GM21423 (cell line): ENCODE measurements around the gene OCSTAMP.

Source experiments
- ATAC-seq: cut with Tn5 transposase; IDR thresholded peaks from one replicate; pipeline ENCODE4 v1.9.1; 2021; ENCODE audit warnings: mild to moderate bottlenecking, moderate library complexity; ENCODE audit not compliant: unreplicated experiment

Gene OCSTAMP

DNA sequence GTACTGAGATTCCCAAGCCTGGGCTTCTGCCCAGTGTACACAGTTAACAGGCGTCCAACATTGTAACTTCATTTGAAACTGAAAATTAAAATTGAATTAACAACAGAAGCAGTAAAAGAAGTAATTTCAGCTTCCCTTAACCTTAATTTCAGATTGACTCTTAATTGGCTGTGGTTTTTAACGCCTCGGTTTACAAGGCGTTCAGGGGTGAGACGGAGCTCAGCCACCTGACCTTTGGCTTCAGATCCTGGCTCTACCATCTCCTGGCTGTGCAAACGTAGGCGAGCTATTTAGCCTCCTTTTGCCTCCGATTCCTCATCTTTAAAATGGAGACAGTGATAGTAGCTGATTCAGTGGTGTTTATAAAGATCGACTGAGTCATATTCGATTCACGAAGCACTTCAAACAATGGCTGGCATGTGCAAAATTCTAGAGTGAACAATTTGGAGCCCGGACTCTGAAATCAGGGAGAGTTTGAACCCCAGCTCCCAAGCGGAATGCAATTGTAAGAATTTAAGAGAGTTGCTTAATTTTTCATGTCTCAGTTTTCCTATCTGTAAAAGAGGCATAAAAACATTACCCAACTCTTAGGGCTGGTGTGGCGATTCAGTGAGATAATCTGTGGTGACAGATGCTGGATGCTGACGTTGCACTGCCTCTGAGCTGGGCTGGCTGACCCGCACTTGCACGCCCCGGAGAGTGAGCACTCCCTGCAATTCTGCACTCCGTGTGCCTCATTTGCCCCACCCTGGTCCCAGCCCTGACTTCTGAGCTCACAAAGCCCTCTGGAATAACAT is 23.5 kb upstream of the OCSTAMP start:
- no peak for ATAC-seq

DNA sequence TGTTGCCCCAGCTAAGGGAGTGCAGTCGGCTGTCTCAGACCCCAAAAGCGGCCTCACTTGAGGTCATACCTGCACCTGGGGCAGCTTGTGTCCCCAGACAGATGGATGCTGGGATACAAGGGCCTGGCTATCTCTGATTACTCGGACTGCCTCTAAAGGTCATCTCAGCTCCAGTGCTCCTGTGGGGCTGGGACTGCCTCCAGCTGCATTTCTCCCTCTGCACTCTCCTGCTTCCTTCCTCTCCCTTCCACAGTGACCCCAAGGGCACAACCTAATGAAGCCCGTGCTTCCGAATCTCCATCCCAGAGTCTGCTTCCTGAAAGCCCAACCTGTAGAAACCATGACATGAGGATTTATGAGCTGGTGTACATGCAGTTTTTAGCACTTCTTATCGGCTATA is 22.8 kb upstream of the OCSTAMP start:
- no peak for ATAC-seq

DNA sequence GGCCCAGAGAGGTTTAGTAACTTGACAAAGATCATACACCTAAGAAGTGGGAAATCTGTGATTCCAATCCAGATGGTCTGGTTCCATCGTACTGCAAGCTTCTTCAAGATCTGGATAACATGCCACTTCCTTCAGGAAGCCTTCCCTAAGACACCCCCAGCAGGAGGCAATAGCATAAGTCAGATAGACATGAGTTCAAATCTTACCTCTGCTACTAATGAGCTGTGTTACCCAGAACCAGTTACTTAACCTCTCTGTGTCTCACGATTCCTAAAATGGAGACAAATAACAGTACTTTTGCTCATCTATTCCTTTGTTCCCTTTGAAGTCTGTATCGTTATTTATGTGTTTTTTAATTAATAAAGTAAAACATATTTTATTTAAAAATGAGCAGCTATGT is 22.3 kb upstream of the OCSTAMP start:
- no peak for ATAC-seq

DNA sequence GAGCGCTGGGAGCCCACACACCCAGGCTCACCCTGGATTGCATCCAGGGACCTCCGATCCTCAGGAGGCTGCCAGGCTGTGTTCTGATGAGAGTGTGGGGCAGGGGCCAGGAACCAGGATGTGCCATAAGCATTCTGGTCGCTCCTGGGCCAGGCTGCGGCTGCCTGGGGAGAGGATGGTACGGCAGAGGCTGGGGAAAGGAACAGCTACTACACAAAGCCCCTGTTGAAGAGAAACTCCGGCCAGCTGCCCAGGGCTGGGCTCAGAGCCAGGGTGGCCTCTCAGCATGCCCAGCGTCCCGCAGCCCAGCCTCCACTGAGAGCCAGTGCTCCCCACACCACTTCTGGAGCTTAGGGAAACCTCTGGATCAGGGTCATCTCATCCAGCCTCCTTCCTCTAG is 21.7 kb upstream of the OCSTAMP start:
- no peak for ATAC-seq

DNA sequence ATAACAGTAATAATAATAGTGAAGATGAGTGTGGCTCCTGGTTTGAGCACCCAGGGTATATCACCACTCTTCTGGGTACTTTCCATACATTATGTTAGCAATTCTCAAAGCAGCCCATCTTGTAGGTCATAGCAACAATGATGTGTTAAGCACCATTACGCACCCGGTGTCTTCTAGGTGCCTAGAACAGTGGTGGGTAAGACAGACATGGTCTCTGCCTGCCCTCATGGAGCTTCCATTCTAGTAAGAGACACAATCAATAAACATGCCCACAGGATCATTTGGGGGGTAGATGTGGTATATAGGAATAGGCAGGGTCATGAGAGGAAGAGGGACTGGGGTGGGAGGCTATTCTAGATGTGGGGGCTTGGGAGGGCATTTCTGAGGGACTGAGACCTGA is 21.0 kb upstream of the OCSTAMP start:
- ATAC-seq, result no peak

DNA sequence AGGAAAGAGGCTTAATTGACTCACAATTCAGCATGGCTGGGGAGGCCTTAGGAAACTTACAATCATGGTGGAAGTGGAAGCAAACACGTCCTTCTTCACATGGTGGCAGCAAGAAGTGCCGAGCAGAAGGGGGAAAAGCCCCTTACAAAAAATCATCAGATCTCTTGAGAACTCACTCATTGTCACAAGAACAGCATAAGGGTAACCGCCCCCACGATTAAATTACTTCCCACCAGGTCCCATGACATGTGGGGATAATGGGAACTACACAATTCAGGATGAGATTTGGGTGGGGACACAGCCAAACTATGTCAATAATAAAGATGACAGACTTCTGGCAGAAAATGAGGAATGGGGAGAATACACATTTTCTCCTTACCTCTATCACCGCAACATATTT is 20.5 kb upstream of the OCSTAMP start:
- ATAC-seq, result no peak

DNA sequence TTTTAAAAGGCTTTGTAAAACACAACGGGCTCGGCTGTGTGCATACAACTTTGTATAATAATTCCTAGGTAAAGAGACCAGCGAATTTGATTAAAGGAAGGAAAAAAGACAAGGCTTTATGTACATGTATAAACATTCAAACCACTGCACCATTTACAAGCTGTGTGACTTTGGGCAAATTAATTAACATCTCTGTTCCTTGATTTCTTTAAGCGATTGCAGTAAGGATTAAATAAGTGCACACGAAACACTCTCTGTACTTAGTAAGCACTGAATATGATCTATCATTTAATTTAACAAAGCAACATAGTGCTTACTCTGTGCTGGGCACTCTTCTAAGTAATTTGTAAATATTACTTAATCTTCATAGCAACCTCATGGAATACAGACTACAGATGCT is 19.5 kb upstream of the OCSTAMP start:
- ATAC-seq, result no peak

DNA sequence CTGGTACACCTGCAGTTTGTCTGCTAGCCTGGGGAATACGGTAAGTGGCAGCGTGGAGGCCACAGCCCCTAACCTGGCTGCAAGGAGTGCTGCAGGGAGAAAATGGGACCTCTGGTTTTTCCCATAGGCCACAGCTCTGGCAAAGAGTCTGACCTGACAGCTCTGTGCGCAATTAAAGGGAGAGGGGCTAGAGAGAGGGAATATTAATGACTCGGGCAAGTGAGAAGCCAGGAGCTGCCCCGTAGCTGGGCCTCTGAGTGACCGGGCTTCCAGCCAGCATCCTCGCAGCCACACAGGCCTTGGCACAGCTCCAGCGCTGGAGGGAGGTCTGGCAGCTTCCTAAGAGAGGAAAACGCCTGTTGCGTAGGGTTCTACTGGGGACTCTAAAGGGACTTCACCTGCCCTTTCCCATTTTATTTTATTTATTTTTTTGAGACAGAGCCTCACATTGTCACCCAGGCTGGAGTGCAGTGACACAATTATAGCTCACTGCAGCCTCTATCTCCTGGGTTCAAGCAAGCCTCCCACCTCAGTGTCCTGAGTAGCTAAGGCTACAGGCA is 18.2 kb upstream of the OCSTAMP start:
- ATAC-seq, result no peak

DNA sequence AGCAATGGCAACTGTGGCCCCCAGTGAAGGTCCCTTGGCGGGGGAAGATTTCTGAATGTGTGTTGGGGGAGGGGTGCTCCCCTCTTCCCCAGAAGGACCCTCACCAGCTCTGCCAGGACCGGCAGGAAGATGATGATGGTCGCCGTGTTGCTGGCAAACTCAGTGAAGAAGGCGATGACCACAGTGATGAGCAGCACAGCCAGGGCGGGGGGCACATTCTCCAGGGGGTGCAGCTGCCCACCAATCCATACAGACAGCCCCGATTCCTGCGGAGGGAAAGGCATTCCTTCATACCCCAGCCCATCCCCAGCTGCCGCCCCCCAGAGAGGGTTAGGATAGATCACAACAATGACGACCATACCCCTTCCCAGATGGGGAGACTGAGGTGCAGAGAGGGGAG is 15.7 kb upstream of the OCSTAMP start:
- no peak for ATAC-seq

DNA sequence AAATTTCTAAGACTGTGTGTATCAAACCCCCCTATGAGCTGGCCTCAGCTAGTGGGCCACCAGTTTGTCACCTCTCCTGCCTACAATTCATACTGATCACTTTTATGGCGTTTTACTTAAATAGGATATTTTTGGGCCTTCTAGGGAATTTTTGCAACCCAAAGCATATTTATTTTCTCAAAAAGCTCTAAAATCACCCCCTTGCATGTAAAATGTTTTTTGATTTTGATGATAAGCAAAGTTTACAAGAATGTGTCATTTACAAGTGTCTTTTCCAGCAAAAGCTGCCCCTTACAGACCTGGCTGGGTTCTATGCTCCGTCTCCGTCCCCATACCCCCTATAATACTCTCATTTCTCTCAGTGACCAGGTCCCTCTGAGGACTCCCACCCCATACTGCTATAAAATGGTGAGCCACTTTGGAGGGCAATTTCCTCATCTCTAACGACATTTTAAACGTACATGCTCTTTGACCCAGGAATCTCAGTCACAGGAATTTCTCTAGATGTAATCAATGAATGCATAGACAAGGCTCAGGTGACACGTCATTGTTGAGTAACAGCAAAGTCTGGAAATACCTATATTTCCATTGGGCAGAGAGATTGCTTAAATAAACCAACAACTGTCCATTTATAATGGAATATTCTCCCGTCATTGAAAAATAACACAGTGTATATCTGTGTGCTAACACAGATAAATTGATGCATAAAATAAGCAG is 13.9 kb upstream of the OCSTAMP start:
- ATAC-seq, result no peak

DNA sequence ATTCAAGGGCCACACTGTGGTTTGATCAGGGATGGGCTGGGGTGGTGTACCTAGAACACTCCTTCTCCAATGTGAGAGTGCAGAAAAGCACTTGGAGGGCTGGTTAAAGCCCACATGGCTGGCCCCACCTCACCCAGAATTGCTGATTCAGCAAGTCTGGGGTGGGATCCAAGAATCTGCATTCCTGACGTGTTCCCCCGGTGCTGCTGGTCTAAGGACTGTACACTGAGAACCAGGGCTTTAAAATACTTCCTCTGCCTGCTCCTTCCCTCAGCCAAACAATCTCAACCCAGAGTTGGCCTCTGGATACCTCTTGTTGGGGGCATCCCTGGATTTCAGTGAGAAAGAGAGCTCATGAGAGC is 13.4 kb upstream of the OCSTAMP start:
- ATAC-seq, result no peak

DNA sequence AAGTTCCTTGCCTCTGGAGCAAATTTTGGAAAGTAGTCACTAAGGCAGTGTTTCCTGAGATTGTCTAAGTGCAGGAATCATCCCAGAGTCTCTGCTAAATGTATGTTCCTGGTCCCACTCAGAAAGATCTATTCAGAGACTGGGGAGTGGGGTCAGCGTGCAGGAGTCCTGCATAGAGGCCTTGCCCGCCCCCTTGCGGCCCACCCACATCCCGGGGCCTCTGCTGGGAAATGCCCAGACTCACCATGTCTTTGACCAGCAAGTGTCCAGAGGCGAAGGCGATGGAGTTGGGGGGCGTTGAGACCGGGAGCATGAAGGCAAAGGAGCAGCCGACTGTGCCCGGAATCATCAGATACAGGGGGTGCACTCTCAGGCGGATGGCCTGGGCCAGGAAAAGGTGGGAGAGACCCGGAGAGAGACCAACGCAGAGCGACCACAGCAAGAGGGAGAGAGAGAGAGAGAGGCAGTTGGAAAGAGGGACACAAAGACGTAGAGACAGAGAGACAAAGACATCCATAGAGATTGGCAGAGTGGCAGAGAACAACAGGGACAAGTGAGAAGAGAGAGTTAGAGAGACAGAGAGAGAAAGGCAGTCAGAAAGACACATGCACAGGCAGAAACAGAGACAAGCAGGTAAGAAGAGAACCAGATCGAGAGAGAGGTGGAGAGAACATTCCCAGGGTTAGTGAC is 12.9 kb upstream of the OCSTAMP start:
- ATAC-seq, result no peak

DNA sequence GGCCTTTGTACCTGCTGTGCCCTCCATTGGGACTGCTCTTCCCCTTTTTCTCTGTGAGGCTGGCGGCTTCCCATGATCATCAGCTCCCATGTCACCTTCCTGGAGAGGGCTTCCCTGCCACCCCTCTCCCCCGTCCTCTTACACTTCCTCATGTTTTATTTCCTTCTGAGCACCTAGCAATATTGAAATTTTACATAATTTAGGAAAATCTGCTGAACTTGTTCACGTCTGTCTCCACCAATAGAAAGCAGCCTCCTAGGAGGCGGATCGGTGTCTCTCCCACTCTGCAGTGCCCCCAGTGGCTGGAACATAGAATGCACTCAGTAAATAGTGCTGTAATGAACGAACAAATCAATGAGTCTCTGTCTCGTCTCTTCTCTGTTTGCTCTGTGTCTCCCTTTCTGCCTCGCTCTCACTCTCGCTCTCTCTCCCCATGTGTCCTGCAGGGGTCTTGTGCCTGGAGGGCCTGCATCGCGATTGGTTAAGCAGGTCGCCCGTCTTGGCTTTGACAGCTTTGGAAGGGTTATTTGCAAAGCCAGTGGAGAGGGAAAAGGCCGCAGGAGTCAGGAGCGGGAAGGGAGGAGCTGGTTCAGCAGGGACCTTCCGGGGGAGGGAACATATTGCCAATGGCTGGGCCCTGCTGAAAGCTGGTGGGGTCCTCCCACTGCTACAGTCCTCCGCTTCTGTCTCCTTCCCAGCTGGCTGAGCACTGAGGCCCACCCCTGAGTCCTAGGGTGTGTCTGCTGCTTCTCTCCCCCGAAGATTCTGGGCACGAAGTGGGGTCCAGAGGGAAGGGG is 12.1 kb upstream of the OCSTAMP start:
- no peak for ATAC-seq

DNA sequence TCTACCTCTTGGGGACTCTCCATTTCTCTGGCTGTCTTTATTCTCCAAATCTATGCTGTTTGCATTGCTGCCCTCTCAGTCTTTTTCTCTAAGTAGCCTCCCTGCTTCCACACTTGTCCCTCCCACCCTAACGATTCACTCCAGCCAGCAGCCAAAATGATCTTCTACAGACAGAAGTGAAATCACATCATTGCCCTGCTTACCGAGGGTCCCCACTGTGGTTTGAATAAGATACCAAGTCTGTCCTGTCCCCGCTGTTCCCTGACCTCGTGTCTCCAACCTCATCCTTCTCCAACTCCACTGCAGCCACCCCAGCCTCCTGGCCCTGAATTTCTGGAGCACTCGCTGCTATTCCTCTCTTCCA is 11.5 kb upstream of the OCSTAMP start:
- ATAC-seq, result no peak

DNA sequence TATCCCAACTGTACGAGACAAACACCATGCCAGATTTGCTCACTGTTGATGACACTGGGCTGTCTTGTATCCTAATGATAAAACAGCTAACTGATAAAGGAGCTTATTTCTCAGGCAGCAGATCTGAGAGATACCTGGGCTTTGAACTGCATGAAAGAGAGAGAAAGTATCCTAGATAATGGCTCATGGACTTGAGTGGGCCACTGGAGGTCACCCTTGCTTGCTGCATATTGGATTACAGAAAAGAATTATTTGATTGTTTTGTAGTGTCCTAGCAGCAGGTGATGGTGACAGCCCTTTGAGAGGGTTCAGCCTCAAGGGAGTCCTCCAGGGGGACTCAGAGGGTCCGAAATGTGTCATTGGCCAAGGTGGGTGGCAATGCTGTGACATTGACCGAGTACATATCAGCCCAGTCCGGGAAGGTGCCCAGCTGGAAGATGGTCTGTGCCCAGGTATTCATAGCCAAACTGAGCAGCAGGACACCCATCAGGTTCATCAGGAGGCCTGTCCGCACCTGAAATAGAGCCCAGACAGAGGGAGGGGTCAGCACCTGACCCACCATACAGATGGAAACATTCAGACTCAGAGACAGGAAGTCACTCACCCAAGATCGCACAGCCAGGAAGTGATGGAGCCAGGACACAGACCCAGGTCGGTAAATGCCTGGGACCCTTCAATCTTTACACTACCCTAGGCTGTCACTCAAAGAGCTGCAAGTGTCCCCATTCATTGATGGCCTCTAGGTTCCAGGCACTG is 9.4 kb upstream of the OCSTAMP start:
- ATAC-seq, result no peak

DNA sequence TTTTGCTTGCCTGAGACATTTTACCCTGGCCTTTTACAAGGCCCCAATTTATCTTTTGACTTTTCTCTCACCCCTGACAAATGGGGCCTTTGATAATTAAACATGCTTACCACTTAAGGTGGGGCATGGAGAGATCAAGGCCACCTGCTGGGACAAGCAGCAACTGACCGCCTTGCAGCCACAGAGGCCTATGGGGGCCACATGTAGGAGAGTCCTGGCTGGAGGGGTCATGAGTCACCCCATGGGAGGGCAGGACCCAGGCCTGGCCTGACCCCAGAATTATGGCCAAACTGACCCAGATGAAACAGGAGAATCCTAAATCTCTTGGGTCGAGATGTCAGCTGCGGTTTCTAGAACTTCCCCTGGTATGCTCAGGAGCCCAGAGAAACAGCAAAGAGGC is 8.5 kb upstream of the OCSTAMP start:
- ATAC-seq, result no peak

DNA sequence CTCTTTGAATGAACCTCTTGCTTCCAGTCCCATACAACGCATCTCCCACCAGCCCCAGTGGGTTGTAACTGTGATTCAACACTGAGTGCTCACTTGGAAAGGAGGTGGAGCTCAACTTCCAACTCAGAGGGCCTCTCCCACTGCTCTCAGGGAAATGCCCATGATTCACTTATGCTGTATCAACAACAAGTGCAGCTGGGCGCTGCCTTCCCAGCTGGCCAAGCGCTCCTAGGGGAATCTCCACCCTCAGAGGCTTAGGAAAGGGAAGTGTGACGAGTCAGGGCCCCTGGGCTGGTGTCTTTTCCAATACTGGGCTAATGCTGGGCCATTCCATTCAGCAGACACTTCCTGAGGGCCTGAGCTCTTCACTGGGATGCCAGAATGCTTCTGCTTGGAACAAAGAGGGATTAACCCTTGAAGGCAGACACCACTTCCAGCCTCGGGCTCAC is 8.1 kb upstream of the OCSTAMP start:
- ATAC-seq, result no peak

DNA sequence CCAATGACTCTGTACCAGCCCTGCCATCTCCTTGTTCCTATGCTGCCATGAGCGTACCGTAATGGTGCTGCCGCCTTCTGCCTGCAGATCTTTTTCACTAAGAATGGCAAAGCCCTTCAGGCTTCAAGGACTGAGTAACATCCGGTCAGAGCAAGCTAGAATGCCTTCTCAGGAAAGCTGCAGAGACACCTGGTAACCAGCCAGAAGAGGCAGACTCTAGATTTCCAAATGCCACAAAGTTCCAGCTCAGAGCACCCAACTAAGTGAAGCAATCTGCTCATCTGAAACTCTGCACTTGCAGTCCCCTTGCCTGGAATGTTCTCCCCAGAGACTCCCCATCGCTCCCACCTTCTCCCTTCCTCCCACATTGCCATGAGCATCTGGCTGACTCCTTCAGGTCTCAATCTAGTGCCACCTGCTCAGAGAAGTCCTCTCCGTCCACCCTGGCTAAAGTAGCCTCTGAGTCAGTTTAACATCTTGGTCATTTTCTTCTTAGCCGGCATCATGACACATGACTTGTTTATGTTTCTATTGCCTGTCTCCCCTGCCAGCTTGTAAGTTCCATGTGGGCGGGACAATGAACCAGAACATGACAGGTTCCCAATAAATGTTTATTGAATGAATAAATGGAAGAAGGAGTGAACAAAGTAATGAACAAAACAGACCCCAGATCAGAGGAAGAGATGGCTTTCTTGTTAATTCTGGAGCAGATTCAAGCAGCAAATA is 6.9 kb upstream of the OCSTAMP start:
- ATAC-seq, result no peak

DNA sequence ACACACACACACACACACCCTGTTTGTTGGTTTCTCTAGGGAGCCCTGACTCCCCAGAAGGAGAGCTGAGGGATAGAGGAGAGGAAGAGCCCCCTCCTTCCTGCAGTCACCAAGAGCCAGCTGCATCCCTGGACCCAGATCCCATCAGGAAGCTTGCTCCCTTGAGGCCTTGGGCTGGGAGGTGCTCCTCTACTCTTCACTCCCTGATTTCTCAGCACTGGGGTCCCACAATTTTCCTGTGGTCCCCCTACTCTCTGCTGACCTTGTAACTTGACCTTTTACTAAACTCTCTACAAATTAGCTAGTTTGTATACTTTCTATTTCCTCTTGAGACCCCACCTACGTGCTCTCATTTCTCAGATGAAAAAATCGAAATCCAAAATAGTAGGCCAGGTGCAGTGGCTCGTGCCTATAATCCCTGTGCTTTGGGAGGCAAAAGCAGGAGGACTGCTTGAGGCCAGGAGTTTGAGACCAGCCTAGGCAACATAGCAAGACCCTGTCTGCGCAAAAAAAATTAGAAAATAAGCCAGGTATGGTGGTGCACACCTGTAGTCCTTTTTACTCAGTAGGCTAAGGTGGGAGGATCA is 5.0 kb upstream of the OCSTAMP start:
- ATAC-seq, result no peak
